HAP-1 (cell line): Measurements from ENCODE around the gene TKFC.
"Not testable (repeated sequence)": the region's sequence is repeated elsewhere in the genome, so short reads cannot be mapped to it uniquely, and the experiment has no call there.

ENCODE experiments used
- DNase-seq, 2 experiments: peaks; one replicate each; pipeline ENCODE4 v3.0.0-alpha.2; 2016 to 2020; ENCODE audit warnings: low spot score in 2 of 2
- H3K27me3 ChIP-seq: fragments of 250-450 bp; sonication (Bioruptor Pico); 2 replicates; pipeline ENCODE4 v1.5.1; 2020; ENCODE audit warnings: low read depth, mild to moderate bottlenecking, moderate library complexity
- H3K36me3 ChIP-seq: fragments of 250-450 bp; sonication (Bioruptor Pico); replicated peaks from 2 replicates; pipeline ENCODE4 v1.5.1; 2020; ENCODE audit warnings: mild to moderate bottlenecking
- H3K4me1 ChIP-seq: fragments of 250-450 bp; sonication (Bioruptor Pico); 2 replicates; pipeline ENCODE4 v1.5.1; 2020; ENCODE audit warnings: mild to moderate bottlenecking
- H3K4me3 ChIP-seq: fragments of 250-450 bp; sonication (Bioruptor Pico); 2 replicates; pipeline ENCODE4 v1.5.1; 2020; ENCODE audit warnings: mild to moderate bottlenecking, moderate library complexity
- H3K9me3 ChIP-seq: fragments of 250-450 bp; sonication (Bioruptor Pico); 2 replicates; pipeline ENCODE4 v1.5.1; 2020; ENCODE audit warnings: mild to moderate bottlenecking, moderate library complexity
- in situ Hi-C: fragments of 300-500 bp; cut with MboI; formaldehyde crosslinking; loops from 3 replicates; pipeline ENCODE4 v1.14.3; 2020; ENCODE audit warnings: low sequenced_read_pairs, inconsistent platforms, mixed read lengths

TKFC gene

DNA sequence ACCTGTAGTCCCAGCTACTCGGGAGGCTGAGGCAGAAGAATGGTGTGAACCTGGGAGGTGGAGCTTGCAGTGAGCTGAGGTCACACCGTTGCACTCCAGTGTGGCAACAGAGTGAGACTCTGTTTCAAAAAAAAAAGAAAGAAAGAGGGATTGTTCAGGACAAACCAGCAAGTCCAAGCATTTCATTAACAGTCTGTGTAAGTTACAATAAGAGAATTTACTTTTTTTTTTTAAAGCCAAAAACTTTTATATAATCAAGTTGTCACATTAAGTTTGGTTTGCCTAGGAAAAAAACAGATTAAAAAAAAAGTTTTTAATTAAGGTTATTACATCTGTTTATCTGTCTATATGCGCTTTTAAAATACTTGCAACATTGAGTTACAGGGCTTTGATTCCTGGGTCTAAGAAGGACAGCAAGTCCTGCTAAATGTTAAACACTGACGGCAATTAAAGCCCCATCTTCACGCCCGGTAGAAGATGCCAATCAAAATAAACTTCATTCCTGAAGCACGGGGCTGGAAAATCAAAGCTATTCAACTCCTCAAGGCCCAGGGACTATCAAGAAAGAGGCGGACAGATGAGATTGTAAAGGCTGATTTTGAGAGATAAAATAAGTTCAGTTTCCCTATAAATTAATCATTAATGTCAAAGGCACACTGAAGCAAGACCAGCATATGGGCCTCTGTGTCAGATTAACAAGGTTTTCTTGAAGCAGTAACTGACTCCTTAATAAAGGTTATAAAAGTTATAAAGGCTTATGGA lies 39.8 kb downstream of the TKFC start:
- DNase-seq = no peak
- H3K9me3 ChIP-seq = peaks cover 5% of the 10 kb centered on the region
- no peak overlapping the region for H3K4me3 ChIP-seq
- H3K4me1 ChIP-seq = no peaks in the 10 kb centered on the region
- in situ Hi-C loops = no loop called here
- H3K27me3 ChIP-seq = no peaks in the 10 kb centered on the region
- peaks cover 47% of the 10 kb centered on the region for H3K36me3 ChIP-seq

DNA sequence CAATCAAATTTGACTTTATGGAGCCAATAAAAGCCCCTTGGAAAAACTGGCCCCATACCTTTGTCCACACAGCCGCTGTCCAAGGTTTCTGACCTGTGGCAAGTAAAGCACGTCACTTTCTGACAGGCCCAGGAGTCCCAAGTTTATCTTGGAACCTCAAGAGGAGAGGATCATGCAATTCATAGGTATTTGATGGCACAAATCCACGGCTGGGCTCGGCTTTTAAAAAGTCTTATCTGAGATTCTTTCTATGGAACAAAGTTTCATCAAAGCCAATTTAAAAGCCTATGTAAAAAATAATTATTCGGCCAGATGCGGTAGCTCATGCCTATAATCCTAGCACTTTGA lies 42.7 kb downstream of the TKFC start:
- peaks cover 5% of the 10 kb centered on the region for H3K9me3 ChIP-seq
- in situ Hi-C loops = no loop called here
- no peak for DNase-seq
- no peak overlapping the region for H3K4me3 ChIP-seq
- H3K27me3 ChIP-seq = no peaks in the 10 kb centered on the region
- no peaks in the 10 kb centered on the region for H3K4me1 ChIP-seq
- H3K36me3 ChIP-seq = peaks cover 18% of the 10 kb centered on the region

DNA sequence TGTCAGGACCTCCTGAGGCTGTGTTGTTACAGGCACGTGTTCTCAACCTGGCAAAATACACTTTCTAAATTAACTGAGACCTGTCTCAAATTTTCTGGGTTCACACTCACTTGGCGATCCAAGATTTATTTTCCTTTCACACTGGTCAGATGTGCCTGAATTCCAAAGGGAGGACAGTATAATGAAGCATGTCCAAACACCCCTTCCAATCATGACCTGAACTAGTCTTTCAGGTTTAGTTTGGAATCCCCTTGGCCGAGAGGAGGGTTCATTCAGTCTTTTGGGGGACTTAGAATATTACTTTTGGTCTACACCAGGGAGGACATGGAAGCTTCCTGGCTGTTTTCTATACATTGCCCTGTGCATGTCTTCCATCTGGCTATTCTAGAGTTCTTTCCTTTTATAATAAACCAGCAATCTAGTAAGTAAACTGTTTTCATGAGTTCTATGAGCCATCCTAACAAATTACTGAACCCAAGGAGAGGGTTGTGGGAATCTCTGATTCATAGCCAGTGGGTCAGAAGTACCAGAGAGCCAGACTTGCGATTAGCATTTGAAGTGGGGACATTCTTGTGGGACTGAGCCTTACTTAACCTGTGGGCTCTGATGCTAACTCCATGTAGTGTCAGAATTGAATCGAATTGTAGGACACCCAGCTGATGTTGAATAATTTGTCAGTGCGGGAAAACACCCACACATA lies 44.6 kb downstream of the TKFC start:
- Histone ChIP-seq H3K36me3 (peaks cover 8% of the 10 kb centered on the region; the same call in 1 of the 2 replicates), H3K4me3 (no peak overlapping the region), H3K4me1 (no peaks in the 10 kb centered on the region), H3K27me3 (no peaks in the 10 kb centered on the region), H3K9me3 (peaks cover 5% of the 10 kb centered on the region)
- DNase-seq = no peak
- in situ Hi-C loops = no loop called here

DNA sequence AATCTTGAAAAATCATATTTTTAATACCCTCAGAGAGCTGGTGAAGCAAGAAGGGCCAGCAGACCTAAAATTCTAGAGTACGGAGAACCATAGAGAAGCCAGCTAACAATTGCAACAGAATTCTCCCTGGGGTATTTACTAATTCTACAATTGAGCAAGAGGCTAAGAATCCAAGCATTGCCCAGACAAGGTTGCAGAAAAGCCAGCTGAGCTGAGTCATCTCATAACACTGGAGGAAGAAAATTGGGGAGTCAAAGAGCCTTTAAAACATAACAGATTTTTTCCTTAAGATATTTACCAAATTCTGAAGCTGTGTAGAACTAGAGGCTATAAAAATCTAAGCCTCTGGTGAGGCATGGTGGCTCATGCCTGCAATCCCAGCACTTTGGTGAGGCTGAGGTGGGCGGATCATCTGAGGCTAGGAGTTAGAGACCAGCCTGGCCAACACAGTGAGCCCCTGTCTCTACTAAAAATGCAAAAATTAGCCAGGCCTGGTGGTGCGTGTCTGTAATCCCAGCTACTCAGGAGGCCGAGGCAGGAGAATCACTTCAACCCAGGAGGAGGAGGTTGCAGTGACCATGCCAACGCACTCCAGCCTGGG lies 45.8 kb downstream of the TKFC start:
- H3K4me3 ChIP-seq = no peak overlapping the region
- in situ Hi-C loops = no loop called here
- no peaks in the 10 kb centered on the region for H3K4me1 ChIP-seq
- H3K36me3 ChIP-seq = peaks cover 4% of the 10 kb centered on the region; the same call in 1 of the 2 replicates
- DNase-seq = no peak
- H3K27me3 ChIP-seq = no peaks in the 10 kb centered on the region
- no peaks in the 10 kb centered on the region; the same call in 1 of the 2 replicates for H3K9me3 ChIP-seq

DNA sequence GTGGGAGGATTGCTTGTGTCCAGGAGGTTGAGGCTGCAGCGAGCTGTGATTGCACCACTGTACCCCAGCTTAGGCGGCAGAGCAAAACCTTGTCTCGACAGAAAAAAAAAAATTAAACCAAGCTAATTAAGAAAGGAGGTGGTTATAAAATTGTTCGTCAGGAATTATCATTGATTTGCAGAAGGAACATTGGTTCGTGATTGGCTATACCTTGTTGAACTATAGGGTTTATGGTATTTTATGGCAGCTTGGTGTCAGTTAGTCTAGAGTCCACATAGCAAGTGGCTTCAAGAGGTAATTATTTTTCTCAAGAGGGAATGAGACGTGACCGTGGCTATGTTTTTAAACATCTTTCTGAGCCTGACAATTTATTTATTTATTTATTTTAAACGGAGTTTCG lies 47.9 kb downstream of the TKFC start:
- no peak for DNase-seq
- Histone ChIP-seq H3K4me3 (no peak overlapping the region), H3K36me3 (no peaks in the 10 kb centered on the region; the same call in 1 of the 2 replicates), H3K4me1 (no peaks in the 10 kb centered on the region), H3K9me3 (no peaks in the 10 kb centered on the region), H3K27me3 (no peaks in the 10 kb centered on the region)
- in situ Hi-C loops = no loop called here

DNA sequence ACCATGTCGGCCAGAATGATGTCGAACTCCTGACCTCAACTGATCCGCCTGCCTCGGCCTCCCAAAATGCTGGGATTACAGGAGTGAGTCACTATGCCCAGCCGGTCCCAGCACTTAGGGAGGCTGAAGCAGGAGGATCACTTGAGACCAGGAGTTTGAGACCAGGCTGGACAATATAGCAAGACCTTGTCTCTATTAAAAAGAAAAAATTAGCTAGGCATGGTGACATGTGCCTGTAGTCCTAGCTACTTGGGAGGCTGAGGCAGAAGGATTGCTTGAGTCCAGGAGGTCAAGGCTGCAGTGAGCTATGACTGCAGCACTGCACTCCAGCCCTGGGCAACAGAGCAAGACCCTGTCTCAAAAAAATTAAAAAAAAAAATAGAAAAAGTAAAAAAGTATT lies 50.8 kb downstream of the TKFC start:
- DNase-seq, H3K36me3 ChIP-seq, H3K27me3 ChIP-seq, H3K9me3 ChIP-seq, in situ Hi-C loops, H3K4me1 ChIP-seq, H3K4me3 ChIP-seq: not testable (repeated sequence)

DNA sequence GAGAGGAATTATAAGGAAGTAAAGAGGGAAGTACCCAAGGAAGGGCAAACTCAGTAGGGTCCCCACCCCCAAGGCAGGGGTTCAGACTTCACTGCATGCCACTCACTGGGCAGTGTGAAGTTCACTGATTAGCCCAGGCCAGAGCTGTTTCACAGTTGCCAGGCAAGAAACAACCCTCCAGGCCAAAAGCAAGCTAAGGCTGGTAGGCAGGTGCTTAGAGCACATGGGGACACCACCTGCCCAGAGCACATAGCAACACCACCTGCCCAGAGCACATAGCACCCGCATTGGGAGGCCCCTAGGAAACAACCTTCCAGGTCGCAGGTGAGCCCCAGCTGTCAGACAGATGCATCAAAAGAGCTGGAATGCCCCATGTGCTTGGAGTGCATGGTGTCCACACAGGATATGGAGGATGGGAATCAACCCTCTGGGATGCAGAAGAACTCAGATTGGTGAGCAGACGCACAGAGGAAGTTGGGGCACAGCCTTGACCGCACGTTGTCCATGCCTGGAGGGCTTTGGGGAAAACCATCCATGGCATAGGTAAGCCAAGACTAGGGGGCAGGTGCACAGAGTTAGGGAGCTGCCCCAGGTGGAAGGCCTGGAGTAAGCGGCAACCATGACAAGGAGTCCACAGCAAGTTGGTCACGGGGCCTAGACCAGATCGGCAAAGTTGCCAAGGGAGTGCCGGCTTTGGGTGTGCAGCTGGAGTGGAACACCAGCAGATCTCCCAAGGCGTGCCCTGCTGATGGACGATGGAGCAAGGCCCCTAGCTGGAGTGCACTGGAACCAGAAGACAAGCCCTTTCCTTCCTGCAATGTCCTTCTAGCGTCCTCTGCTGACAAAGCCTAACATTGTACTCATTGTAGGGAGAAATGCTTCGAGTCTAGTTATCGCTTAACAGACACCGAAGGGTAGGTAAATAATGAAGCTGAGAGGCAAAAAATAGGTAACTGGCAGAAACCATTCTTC lies 51.5 kb downstream of the TKFC start:
- no peak for DNase-seq
- in situ Hi-C loops = loop anchor here (5.0 kb wide), 1 partner anchor 47 kb away; no protein-coding TSS in a partner anchor

DNA sequence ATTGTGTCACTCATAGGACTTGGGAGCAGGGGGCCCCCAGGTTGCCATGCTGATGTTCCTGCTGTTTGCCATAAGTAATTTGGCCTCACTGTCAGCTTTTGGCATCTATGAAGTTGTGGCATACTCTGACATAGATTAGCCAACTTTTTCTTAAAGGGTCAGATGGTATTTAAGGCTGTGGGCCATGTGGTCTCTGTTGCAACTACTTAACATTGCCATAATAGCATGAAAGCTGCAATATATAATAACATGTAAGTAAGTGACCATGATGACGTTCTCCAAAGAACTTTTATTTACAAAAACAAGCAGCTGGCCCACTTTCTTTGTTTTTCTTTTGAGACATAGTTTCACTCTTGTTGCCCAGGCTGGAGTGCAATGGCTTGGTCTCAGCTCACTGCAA lies 57.1 kb downstream of the TKFC start:
- no peak for DNase-seq
- Histone ChIP-seq H3K36me3 (peaks cover 4% of the 10 kb centered on the region), H3K9me3 (no peaks in the 10 kb centered on the region; the same call in 1 of the 2 replicates), H3K4me3 (no peak overlapping the region), H3K27me3 (no peaks in the 10 kb centered on the region), H3K4me1 (peaks cover 10% of the 10 kb centered on the region)
- in situ Hi-C loops = no loop called here

More for the DNA sequence above, 51.5 kb downstream of the TKFC start:
- Histone ChIP-seq H3K36me3 (no peaks in the 10 kb centered on the region; the same call in 1 of the 2 replicates), H3K4me3 (no peak overlapping the region), H3K4me1 (no peaks in the 10 kb centered on the region), H3K27me3 (no peaks in the 10 kb centered on the region), H3K9me3 (no peaks in the 10 kb centered on the region; the same call in 1 of the 2 replicates)

DNA sequence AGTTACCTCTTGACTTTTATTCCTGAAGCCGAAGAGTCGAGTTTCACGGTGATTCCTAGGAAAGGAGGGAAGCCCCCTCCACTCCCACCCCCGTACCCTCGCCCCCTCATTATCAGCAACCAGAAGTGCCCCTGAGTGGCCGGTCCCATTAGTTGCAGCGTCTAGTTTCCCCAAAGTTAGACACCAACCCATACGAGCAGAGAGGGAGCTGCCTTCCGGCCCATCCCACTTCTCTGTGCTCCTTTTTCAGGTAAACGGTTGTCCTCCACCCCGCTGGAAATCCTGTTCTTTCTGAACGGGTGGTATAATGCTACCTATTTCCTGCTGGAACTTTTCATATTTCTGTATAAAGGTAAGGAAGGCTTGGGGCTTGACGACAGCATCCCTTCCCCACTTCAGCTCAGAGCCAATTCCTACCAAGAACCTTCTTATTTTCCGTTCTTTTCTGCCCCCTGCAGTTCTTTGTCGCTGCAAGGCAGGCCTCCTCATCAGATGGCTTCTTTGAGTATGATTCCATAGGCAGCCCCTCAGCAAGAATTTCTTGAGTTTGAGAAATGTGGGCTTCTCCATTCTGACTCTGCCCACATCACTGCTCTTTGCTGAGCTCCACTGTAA lies 60.1 kb downstream of the TKFC start:
- no peaks in the 10 kb centered on the region; the same call in 1 of the 2 replicates for H3K9me3 ChIP-seq
- H3K36me3 ChIP-seq = peaks cover 9% of the 10 kb centered on the region
- DNase-seq = peak; percentile 35 to 39
- peaks cover 10% of the 10 kb centered on the region for H3K4me1 ChIP-seq
- in situ Hi-C loops = no loop called here
- no peaks in the 10 kb centered on the region for H3K27me3 ChIP-seq
- H3K4me3 ChIP-seq = peak overlapping the region; percentile 58
